ENCODE data around the gene PICALM.
A peak's percentile ranks its signal among the peaks of the same experiment; 100 is the strongest.
"Not testable (repeated sequence)": the region's sequence is repeated elsewhere in the genome, so short reads cannot be mapped to it uniquely, and the experiment has no call there.

The PICALM gene

GRCh38 chr11:86068951-86069407 is at the start of gene PICALM:
Gene PICALM, minus strand, starts transcription at chr11:86069084. Its CDS starts 304 bp downstream, at chr11:86068780.
- peak; percentile 99 for DNase-seq

- no peak for DNase-seq
Observed at GRCh38 chr11:86118253-86118652, 49.4 kb upstream of the PICALM start.

DNA sequence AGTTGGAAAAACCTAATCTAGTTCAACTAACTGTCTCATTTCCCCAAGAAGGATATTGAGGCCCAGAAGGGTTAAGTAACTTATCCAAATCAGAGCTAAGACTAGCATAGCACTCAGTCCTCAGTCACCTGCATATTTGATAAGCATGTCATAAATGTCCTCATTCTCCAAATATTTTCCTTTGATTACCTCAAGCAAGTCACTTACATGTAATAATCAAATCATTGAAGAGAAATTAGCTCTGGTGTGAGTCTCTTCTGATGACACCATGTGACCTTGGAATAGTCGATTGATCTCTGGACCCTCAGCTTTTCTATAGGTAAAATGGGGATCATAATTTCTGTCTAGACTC is 48.8 kb upstream of the PICALM start:
- no peak for DNase-seq

GRCh38 chr11:86117001-86117711 is 48.3 kb upstream of the PICALM start:
- no peak for DNase-seq

DNA sequence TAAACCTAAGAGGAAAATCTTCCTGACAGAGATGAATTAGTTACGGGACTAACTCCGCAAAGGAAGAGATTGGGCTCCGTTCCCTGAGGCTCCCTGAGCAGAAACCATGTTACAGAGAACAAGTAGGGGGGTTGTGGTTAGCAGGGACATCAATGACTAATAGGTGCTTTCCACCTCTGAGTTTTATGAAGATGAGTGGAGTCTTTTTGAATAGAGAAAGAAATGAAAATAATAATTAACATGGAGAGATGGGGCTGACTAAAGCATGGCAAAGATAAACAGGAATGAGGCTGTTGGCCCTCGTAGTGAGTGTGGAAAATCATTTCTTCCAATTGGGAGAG is 47.5 kb upstream of the PICALM start:
- no peak for DNase-seq

DNA sequence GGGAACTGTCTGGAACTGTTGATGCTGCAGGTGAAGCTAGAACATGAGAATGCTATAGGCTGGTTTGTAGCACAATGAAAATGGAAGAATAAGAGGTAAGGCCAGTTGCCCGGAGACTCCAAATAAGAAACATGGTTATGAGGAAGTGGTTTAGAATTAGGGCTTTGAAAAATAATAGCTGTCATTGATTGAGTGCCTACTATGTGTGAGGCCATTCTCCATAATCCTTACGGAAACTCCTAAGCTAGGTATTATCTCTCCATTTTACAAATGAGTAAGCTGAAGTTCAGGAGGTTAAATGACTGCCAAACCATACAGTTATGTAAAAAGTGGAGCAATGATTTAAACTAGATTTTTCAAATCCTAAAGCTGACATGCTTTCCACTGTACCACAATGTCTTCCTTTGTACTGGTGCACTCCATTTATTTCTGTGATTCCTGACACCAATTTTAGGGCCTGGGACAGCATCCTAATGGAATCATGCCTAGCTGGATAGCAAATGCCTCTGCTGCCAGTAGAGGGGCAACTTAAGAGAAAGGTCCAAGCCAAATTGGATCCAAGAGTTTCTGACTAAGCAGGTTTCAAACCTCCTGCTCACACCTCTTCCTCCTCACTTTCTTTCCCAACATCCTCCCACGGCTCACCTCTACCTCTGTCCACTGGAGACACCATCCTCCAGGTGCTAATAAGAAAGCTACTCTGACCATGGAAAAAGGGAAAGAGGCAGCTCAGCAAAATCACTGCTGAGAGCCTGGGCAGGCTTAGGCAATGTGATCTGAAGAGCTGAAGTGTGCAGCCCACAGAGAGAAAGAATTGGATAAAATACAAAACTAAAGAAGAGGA is 46.9 kb upstream of the PICALM start:
- DNase-seq: no peak

DNA sequence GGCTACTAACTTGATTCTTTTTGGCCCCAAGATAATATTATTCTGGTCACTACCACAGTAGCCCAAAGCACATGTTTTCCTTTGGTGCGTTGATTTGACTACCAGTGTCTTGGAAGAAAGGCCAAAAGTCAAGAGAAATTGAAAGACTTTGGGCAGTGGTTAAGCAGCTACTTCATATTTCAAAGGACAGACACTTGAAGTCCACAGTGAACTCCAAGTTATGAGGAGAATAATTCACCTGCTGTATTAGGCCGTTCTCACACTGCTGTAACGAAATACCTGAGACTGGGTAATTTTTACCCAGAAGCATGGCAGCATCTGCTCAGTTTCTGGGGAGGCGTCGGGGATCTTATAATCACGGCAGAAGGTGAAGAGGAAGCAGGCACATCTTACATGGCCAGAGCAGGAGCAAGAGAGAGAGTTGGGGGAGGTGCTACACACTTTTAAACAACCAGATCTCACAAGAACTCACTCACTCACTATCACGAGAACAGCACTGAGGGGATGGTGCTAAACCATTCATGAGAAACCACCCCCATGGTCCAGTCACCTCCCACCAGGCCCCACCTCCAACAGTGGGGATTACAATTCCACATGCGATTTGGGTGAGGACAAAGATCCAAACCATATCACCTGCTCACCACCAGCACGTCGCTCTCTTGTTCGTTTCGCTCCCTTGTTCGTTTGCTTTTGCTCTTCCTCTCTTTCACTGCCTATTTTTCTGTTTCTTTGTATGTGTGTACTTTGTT is 40.2 kb upstream of the PICALM start:
- DNase-seq: no peak

DNA sequence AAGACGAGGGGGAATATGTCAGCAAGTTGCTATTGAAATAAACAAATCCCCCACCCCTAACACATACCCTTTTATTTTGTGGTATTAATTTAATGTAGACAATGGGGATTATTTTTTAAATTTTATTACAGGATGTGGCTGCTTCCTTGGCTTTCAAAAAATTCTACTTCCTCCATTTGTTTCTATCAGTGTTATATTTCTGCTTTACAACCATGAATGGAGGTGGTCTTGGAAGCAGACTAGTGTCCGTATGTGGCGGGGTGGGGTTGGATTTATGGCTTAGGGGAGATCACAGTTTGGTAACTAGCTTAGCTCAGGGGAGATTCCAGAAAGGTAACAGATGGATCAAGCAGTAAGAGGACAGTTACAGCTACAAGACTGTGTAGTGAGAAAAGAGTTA is 39.3 kb upstream of the PICALM start:
- DNase-seq: no peak

GRCh38 chr11:86106916-86107315 is 38.0 kb upstream of the PICALM start:
- no peak for DNase-seq

DNA sequence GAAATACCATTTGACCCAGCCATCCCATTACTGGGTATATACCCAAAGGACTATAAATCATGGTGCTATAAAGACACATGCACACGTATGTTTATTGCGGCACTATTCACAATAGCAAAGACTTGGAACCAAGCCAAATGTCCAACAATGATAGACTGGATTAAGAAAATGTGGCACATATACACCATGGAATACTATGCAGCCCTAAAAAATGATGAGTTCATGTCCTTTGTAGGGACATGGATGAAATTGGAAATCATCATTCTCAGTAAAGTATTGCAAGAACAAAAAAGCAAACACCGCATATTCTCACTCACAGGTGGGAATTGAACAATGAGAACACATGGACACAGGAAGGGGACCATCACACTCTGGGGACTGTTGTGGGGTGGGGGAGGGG is 37.1 kb upstream of the PICALM start:
- not testable (repeated sequence) for DNase-seq

- DNase-seq: not testable (repeated sequence)
Observed at GRCh38 chr11:86105601-86106000, 36.7 kb upstream of the PICALM start.

DNA sequence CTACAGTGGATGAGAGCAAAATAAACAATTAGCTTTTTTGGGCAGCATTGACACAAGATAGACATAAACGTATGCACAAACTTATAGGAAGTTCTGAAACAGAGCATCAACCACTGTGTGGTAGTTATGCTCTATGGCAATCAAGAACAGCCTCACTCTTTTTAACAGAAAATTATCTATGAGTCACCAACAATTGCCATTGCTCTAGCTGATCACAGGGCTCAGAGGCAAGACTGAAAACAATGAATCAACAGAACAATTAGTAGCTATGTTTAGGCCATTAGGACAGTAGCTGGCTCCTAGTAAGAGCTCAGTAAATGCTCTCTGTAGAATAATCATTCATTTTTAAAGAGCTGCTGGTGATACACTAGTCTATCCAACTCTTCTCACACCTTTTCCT is 34.9 kb upstream of the PICALM start:
- peak; percentile 26 for DNase-seq

DNA sequence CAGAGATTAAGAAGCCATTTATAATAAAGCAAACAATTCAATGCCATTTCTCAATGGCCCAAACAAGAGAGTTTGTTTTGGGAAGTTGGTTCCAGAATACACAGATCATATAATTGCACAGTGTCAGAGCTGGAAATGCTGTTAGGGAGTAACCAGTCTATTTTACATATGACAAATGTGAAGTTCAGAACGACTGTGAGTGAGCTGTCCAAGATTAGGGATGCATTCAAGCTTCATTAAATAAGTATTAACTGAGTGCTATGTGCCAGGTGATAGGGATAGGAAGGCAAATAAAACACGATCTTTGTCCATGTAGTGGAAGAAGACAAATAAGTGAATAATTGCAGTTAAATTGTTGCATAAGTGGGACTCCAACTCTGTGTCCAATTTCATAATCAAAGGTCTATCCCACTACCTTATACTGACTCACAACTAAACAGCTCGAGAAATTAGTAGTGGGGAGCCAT is 33.1 kb upstream of the PICALM start:
- DNase-seq: peak; percentile 1

DNA sequence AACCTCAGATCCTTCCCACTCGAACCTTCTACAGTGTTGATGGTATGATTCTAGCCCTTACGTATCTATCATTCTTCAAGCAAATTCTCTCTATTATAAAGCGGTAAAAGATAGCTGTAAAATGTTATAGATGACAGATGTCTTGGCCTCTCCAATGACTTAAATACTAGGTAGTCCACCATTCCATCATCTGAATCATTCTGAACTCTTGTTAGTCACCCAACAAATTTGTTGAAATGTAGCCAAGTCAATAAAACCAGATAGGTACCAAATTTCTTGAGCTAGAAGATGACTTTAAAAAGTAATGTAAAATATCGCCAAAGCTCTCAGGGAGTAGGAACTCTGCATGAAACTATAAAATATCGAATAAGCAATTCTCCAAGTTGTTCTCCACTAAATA is 32.6 kb upstream of the PICALM start:
- no peak for DNase-seq

GRCh38 chr11:86099874-86100273 is 31.0 kb upstream of the PICALM start:
- DNase-seq: no peak

DNA sequence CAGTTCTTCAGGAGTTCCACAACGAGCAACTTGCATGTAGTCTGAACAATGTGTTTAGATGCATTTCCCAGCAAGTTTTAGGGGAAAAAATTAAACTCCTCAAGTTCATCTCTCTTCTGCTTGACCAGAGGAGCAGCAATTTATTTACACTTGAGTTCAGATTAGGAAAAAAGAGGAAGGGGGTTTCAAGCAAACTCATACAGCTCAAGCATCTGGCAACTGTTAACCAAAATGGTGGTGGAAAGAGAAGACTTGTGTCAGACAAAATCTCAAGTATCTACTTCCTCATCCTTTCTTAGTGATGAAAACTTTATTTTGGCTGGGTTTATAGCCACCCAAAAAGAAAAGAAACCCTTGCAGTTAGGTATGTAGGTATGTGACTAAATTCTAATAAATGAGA is 29.1 kb upstream of the PICALM start:
- no peak for DNase-seq

- no peak for DNase-seq
Observed at GRCh38 chr11:86091566-86091965, 22.7 kb upstream of the PICALM start.

DNA sequence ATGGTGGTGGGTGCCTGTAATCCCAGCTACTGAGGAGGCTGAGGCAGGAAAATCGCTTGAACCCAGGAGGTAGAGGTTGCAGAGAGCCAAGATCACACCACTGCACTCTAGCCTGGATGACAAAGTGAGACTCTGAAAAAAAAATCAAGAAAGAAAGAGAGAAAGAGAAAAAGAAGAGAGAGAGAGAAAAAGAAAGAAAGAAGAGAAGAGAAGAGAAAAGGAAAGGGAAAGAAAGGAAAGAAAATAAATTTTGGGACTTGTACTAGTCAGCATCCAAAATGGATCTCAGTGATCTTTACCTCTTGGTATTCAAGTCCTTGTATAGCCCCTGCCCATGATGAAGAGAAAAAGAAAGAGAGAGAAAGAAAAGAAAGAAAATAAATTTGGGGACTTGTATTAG is 22.2 kb upstream of the PICALM start:
- DNase-seq: no peak

DNA sequence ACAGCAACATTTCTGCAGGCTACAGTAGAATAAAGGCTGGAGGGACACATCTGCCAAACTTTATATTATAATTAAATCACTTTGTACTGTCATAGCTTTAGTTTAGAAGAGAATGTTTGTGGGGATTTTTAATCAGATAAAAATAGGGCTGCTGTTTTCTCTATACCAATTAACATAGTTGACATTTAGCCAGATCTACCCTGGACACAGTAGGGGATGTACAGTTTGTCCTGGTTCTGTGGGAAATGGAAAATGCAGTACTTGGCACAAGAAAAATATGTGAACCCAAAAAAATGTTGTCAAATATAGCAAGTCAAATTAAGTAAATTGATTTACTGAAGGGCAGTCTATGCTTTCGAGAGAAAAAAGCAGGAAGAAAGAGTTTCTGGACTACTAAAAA is 20.8 kb upstream of the PICALM start:
- DNase-seq: no peak

- not testable (repeated sequence) for DNase-seq
Observed at GRCh38 chr11:86087688-86088087, 18.8 kb upstream of the PICALM start.

- DNase-seq: no peak
Observed at GRCh38 chr11:86087256-86087655, 18.4 kb upstream of the PICALM start.

GRCh38 chr11:86081455-86081854 is 12.6 kb upstream of the PICALM start:
- no peak for DNase-seq

- DNase-seq: no peak
Observed at GRCh38 chr11:86079421-86079820, 10.5 kb upstream of the PICALM start.

GRCh38 chr11:86073948-86074347 is 5.1 kb upstream of the PICALM start:
- DNase-seq: no peak

Measured in NCI-H146 (cell line).